A673 (cell line): ENCODE results near the gene WNK4. TPM values are rescaled to one million over a fixed set of nuclear protein-coding genes. Genes with fewer than 3 reads are reported as not detected.

ENCODE experiments used
- BruUV-seq: library from RNA; stranded (reverse); fragments of 400-500 nt; replicated peaks from 2 replicates; lab custom pipeline; 2021; lab: Mats Ljungman, UMichigan
- CTCF ChIA-PET: fragments of 300-600 bp; sonication (Branson Sonifier 250); formaldehyde crosslinking; loops from one replicate; lab custom pipeline; 2022; ENCODE audit warnings: antibody characterized with exemption; lab: Charles Lee
- POLR2A ChIA-PET: fragments of 300-600 bp; sonication (Branson Sonifier 250); formaldehyde crosslinking; loops from one replicate; lab custom pipeline; 2022; ENCODE audit warnings: antibody characterized with exemption; ENCODE audit not compliant: low non-redundant PET; lab: Charles Lee
- DNase-seq: peaks from one replicate; pipeline ENCODE4 v3.0.0-alpha.2; 2015; ENCODE audit warnings: low spot score
- H3K27ac ChIP-seq: fragments of 200-600 bp; sonication (generic); 2 replicates; pipeline ENCODE4 v1.5.1; 2016; ENCODE audit warnings: mixed run types, low read depth, mild to moderate bottlenecking, mixed read lengths, antibody characterized with exemption, low read length; ENCODE audit not compliant: poor library complexity, severe bottlenecking
- H3K27me3 ChIP-seq: fragments of 200-600 bp; sonication (generic); replicated peaks from 2 replicates; pipeline ENCODE4 v1.6.1; 2017; ENCODE audit warnings: mixed run types, low read depth, mild to moderate bottlenecking, mixed read lengths, antibody characterized with exemption, low read length; ENCODE audit not compliant: insufficient read depth, poor library complexity
- H3K36me3 ChIP-seq: fragments of 200-600 bp; sonication (generic); 2 replicates; pipeline ENCODE4 v1.6.1; 2016; ENCODE audit warnings: mixed run types, mild to moderate bottlenecking, mixed read lengths, antibody characterized with exemption, low read length; ENCODE audit not compliant: insufficient read depth, poor library complexity, severe bottlenecking
- H3K4me1 ChIP-seq: fragments of 200-600 bp; sonication (generic); 2 replicates; pipeline ENCODE4 v1.6.1; 2017; ENCODE audit warnings: mixed run types, mild to moderate bottlenecking, mixed read lengths, antibody characterized with exemption, low read length; ENCODE audit not compliant: insufficient read depth, poor library complexity, severe bottlenecking
- H3K4me3 ChIP-seq: fragments of 200-600 bp; sonication (generic); 2 replicates; pipeline ENCODE4 v1.5.1; 2016; ENCODE audit warnings: low read depth, mixed run types, mild to moderate bottlenecking, mixed read lengths, low read length; ENCODE audit not compliant: poor library complexity, severe bottlenecking
- H3K9me3 ChIP-seq: fragments of 200-600 bp; sonication (generic); 2 replicates; pipeline ENCODE4 v1.6.1; 2016; ENCODE audit warnings: mixed run types, low read depth, mild to moderate bottlenecking, mixed read lengths, antibody characterized with exemption, low read length; ENCODE audit not compliant: poor library complexity, severe bottlenecking
- EZH2 ChIP-seq: fragments of 200-600 bp; sonication (generic); IDR thresholded peaks from 2 replicates; pipeline ENCODE4 v1.6.1; 2017; ENCODE audit warnings: borderline replicate concordance, low read depth, mild to moderate bottlenecking, mixed read lengths, antibody characterized with exemption, low read length; ENCODE audit not compliant: poor library complexity, severe bottlenecking
- intact Hi-C: fragments of 100-400 bp; cut with micrococcal nuclease; formaldehyde crosslinking; loops from one replicate; pipeline ENCODE4 v1.10.0; 2022; ENCODE audit not compliant: unreplicated experiment
- total RNA-seq: library from RNA; stranded (reverse); gene quantifications from 2 replicates; pipeline ENCODE4 v1.2.3, GENCODE V29; 2021
- TF ChIP-seq, protein P1 (sequence below): fragments of 300-800, 200-600 bp; sonication (generic); conservative IDR thresholded peaks from 2 replicates; pipeline ENCODE4 v1.5.1; 2017; ENCODE audit warnings: low read depth, mild to moderate bottlenecking, antibody characterized with exemption, low read length, moderate library complexity, mixed read lengths

WNK4 gene
- total RNA-seq, 1 experiment from 2014 or later = 0.11 TPM

DNA sequence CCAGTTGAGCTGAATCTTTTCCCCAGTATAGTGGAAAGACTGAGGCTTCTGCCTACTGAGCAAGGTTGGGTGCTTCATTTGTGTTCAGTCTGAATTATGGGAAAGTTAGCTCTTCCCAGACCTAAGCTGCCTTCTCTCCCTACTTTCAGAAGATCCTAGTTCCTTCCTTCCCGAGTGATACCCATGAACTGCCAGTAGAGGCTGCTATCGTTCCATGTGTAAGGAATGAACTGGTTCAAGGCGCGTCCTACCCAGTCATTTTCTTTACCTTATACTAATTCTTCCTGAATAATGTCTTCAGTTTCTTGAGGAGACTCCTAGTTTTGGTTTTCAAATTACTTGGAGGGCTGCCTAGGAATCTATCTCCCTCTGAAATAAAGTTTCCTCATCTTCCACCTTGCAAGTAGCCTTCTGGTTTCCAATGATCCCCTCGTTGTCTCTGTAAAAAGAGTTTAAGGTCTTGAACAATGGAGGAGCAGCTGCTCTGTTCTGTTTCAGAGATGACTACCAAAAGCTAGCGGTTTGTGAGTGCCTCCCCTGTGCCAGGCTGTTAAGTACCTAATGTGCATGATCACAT is 63.0 kb downstream of the WNK4 start:
- Histone ChIP-seq H3K27me3 (no peaks in the 10 kb centered on the region), H3K36me3 (peaks cover 22% of the 10 kb centered on the region)
- POLR2A ChIA-PET = no interaction called here

DNA sequence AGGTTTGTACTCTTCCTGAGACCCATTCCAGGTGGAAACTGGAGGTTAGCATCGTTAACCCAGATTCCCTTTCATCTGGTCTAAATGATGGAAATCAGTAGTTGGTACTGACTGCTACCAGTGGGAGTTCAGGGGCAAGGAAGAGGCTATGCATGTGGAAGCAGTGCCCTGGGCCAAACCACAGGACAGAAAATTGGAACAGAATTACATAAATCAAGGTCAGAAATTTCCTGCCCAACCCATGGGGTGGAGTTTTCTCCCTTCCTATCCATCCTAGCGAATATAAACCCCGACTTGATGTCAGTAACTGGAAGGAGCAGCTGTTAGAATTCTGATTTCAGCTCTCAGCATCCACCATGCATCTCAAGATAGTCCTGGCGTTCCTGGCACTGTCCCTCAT is 63.9 kb downstream of the WNK4 start, which contains the start of gene AOC2:
TSS of gene AOC2 (plus strand) at position 310 of the 400 bp plus-strand sequence. CDS start at position 357, 47 bp downstream.
- intact Hi-C loops = no loop called here

More for the DNA sequence above, 63.0 kb downstream of the WNK4 start:
- BruUV-seq = no TSS peak
- no peak for TF ChIP-seq EZH2
- TF ChIP-seq, protein P1, sequence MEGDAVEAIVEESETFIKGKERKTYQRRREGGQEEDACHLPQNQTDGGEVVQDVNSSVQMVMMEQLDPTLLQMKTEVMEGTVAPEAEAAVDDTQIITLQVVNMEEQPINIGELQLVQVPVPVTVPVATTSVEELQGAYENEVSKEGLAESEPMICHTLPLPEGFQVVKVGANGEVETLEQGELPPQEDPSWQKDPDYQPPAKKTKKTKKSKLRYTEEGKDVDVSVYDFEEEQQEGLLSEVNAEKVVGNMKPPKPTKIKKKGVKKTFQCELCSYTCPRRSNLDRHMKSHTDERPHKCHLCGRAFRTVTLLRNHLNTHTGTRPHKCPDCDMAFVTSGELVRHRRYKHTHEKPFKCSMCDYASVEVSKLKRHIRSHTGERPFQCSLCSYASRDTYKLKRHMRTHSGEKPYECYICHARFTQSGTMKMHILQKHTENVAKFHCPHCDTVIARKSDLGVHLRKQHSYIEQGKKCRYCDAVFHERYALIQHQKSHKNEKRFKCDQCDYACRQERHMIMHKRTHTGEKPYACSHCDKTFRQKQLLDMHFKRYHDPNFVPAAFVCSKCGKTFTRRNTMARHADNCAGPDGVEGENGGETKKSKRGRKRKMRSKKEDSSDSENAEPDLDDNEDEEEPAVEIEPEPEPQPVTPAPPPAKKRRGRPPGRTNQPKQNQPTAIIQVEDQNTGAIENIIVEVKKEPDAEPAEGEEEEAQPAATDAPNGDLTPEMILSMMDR = peak; percentile 66
- Histone ChIP-seq H3K4me3 (no peak overlapping the region), H3K9me3 (no peaks in the 10 kb centered on the region), H3K27ac (no peak overlapping the region), H3K4me1 (no peaks in the 10 kb centered on the region)
- intact Hi-C loops = loop anchor here (2.0 kb wide), 1 partner anchor 93 kb away; no protein-coding TSS in a partner anchor
- CTCF ChIA-PET = interaction anchor here (0.6 kb wide), 1 partner anchor 588 kb away, joined by 3 read pairs; no protein-coding TSS in a partner anchor
- DNase-seq = peak; percentile 45

GRCh38 chr17:42844761-42845555 is 64.5 kb downstream of the WNK4 start:
- ChIA-PET POLR2A (no interaction called here), CTCF (no interaction called here)
- Histone ChIP-seq H3K27me3 (no peaks in the 10 kb centered on the region), H3K27ac (no peak overlapping the region), H3K4me3 (no peak overlapping the region), H3K9me3 (no peaks in the 10 kb centered on the region), H3K36me3 (peaks cover 11% of the 10 kb centered on the region), H3K4me1 (no peaks in the 10 kb centered on the region)
- no TSS peak for BruUV-seq
- intact Hi-C loops = no loop called here
- TF ChIP-seq, protein P1 = no peak
- TF ChIP-seq EZH2 = no peak
- DNase-seq = no peak

More for the DNA sequence above, 63.9 kb downstream of the WNK4 start, which contains the start of gene AOC2:
- BruUV-seq = no TSS peak
- Histone ChIP-seq H3K9me3 (no peaks in the 10 kb centered on the region), H3K4me3 (no peak within 1 kb of the TSS), H3K4me1 (no peaks in the 10 kb centered on the region), H3K27me3 (no peaks in the 10 kb centered on the region), H3K36me3 (peaks cover 14% of the 10 kb centered on the region), H3K27ac (no peak within 1 kb of the TSS)
- no peak for DNase-seq
- TF ChIP-seq, protein P1 = no peak
- TF ChIP-seq EZH2 = no peak
- ChIA-PET POLR2A (interaction anchor here (0.5 to 0.6 kb wide), 2 partner anchors 19 to 437 kb away, joined by 3 to 5 read pairs; no protein-coding TSS in a partner anchor), CTCF (no interaction called here)
